Lung microvascular endothelial cell (primary cell): ENCODE data around the gene TLE6. TPM values are rescaled to one million over a fixed set of nuclear protein-coding genes. Genes with fewer than 3 reads are reported as not detected.
"Not testable (repeated sequence)": the region's sequence is repeated elsewhere in the genome, so short reads cannot be mapped to it uniquely, and the experiment has no call there.

Source experiments
- DNase-seq, 2 donors: peaks; one replicate each; pipeline versions ENCODE4 v3.0.0 to v3.0.0-alpha.2; 2010; ENCODE audit warnings: low read depth in 2 of 2
- total RNA-seq: library from RNA; depleted of rRNA; stranded (reverse); fragments of >200 nt; gene quantifications from 2 replicates; pipeline ENCODE4 v1.2.1, GENCODE V29; 2014

The TLE6 gene
- total RNA-seq, 1 donor from 2014 or later = 0.99 TPM

DNA sequence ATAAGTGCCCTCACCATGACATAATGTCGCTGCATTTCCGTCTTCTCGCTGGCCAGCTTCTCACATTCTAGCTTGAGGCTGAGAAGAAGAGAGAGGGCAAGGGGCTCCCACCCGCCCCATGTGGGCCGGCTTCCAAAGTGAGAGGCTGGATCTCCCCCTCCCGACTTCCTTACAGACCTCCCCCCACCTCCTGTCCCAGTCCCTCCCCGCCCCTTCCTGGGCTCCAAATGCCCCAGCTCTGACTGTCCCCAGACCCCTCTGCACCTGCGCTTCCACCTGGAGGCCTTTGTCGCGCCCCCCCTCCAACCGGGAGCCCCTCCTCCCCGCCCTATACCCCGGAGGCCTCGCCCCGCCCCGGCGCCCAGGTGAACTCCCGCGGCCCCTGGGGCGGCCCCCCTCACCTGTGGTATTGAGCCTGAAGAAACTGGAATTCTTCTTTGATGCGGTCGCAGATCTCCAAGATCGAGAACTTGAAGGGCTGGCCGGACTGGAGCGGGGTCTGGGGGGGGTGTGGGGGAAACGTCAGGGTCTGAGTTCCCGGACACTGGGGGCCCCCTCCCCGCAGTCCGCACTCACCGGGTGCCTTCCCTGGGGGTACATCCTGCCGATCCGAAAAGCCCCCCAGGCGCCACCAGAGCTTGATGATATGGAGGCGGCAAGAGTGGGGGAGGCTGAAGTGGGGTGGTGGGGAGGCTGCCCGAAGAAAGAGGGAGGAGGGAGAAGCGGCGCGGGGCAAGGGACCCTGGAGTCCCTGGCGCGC, 51.1 kb downstream of the TLE6 start:
- peak in 1 of 2 donors; percentile 11 for DNase-seq

DNA sequence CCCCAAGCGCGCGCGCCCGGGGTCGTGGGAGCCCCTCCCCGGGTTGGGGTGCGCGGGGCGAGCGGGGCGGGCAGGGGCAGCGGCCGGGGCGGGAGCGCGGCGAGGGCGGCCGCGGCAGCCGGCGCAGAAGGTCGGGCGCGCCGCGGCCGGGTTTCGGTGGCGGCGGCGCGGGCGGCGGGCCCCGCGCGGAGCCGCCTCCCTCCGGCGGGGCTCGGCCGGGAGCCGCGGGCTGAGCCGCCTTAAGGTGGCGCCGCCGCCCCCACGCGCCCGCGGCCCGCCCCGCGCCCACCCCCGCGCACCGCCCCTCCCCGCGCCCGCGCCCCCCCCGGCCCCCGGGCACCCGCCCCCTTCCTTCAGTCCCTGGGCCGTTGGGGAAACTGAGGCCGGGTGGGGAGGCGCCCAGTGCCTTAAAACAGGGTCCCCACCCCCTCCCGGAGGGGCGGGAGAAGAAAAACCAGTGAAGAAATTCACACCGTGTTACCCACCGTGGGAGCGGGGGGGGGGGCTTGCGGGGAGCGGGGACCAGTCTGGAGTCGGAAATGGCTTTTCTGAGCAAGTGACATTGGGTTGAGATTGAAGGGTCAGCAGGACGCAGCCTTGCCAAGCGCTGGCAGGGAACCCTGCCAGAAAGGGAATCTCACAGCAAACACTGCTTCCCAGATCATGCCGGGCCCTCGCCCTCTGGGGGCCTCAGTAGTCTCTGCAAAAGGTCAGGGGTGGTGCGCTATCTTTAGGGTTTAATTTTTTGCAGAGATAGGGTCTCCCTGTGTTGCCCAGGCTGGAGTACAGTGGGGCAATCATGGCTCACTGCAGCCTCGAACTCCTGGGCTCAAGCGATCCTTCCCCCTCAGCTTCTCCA, 51.9 kb downstream of the TLE6 start, which contains the start of gene TLE2:
Gene TLE2, minus strand, starts transcription at position 216 of the 859 bp plus-strand sequence. CDS start 376 bp downstream, outside the sequence.
- no peak for DNase-seq

DNA sequence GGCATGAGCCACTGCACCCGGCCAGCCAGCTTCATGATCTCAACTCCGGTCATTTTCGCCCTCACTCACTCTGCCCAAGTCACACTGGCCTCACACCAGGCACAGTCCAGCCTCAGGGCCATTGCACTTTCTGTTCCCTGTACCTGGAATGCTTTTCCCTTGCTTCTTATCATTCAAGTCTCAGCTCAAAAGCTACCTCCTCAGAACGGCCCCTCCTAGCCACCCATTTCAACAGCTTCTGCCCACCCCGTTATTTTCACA, 54.2 kb downstream of the TLE6 start:
- no peak for DNase-seq

DNA sequence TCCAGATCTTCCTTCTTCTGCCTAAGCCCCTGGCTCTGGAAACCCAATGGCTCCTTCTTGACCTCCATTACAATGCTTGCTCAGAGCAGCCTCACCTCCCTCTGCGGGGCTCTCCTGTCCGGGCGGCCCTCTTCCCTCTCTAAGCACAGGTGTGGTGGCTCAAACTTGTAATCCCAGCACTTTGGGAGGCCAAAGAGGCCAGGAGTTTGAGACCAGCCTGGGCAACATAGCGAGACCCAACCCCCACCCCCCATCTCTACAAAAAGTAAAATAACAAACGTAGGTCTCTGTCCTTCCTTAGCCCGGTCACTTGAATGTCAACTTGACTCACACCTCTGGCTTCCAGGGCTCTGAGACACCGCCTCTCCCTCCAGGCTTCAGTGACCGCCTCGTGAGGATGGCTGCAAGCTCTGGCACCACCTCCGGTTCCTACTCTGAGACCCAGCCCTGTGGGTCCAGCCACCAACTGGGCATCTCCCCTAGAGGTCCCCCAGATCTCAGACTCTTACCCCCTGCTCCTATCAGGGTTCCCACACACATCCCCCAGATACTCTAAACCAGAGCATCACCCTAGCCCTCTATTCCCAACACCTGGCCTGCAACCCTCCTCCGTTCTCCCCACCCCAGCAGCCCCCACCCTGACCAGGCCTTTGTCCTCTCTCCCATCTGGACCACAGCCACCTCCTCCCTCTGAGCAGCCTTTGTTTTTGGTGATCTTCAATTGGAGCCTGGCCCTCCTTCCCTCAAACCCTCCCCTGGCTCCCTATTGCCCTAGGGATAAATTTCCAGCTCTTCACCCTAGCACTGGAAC, 56.4 kb downstream of the TLE6 start:
- no peak for DNase-seq

DNA sequence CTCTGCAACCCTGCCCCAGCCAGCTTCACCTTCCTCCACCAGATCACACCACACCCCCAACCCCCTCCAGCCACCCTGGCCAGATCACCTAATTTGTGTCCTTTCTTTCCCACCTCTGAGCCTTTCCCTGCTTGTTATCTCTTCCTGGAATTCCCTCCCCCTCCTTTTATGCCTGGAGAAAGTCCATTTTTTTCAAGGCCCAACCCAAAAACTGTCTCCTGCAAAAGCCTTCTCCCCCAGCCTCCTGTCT, 57.0 kb downstream of the TLE6 start:
- no peak for DNase-seq

DNA sequence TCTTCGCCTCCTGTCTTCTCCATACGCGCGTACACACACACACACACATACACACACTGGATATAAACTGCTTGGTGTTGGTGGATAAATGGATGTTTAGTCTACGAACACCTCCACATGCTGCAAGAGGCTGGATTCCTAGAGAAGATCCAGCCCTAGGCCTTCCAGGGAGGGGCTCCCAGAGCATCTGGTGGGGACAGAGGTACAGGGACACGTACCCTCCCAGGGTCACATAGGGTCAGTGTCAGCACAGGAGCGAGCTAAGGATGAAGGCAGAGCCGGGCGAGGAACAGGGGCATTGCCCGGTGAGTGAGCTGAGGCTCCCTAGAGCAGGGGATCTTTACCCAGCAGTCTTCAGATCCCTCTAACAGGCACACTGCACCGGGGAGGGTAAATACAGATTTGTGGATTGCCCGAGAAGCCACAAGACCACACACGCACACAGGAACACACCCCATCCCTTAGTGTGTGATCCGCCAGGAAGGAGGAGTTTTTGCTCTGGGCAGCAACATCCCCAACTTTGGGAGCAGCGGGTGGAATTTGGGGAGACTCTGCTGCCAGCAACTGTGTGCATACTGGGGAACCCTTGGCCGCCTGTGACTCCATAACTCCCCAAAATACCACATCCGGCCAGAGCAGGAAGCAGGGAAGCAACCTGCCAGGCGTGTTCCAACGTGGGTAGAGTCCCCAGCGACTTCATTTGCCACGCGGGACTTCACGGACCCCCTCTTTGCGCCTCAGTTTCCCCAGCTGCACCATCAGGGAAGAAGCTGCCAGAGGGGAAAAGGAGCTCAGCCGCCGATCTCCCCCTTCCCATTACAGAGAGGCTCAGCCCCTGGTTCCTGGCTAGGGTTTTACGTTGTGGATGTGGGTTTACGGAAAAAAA, 57.5 kb downstream of the TLE6 start:
- DNase-seq = peak in 1 of 2 donors; percentile 12

DNA sequence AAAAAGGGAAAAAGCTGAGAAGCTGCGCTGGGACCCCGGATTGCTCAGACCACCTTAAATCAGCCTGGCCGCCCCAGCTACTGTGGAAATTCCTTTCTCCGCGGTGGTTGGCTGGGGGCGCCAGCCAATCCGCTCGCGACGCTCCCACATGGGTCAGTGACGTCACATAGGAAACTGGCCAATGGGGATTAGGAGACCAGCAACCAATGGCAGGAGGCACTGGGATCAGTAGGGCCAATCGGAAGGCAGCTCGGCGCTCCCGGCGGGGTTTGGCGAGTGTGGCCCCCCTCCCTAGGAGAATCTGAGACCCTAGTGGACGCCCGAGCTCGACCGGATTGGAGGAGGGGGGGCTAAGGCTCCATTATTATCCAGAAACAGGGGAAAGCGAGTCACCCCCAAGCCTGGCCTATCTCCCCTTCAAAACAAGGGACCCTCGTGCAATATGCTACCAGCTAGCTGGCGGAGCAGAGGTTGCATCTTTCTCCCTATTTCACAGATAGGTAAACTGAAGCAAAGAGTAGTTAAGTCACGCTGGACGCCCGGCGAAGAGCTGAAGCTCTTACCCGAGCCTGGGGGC, 58.3 kb downstream of the TLE6 start:
- DNase-seq = peak; percentile 99 to 100

DNA sequence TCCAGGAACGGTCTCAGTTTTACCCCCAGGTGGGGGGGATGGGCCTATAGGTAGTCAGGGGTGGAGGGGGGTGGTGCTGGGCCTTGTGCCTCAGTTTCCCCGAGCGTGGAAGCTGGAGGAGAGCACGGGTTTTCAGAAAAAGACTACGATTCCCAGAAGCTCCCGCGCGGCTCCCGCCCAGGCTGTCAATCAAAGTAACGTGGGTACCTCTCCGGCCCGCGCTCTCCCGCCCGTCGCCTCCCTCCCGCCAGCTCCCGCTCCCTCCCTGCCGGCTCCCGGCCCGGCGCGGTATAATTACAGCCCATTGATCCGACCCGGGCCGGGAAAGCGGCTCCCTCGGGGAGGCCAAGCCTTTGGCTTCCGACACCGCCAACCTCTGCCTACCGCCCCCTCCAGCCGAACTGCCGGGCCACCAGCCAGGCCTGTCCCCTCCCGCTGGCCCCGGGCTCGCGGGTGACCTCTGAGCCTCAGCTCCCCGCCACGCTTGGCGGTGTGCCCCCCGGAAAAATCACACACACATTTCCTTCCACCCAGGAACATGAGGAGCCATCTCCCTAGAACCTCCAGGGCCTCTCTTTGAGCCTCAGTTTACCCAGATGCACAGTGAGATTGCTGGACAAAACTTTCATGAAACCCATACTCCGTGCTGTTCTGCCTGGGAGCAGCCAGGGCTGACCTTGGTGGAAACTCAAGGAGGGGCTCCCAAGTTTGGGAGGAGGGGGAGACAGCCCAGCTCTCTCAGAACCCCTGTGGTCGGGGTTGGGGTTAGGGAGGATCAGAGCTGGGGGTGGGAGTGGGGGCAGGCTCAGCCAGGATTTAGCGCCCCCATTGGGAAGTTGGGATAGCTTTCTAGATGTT, 59.0 kb downstream of the TLE6 start:
- DNase-seq = peak; percentile 91 to 96

DNA sequence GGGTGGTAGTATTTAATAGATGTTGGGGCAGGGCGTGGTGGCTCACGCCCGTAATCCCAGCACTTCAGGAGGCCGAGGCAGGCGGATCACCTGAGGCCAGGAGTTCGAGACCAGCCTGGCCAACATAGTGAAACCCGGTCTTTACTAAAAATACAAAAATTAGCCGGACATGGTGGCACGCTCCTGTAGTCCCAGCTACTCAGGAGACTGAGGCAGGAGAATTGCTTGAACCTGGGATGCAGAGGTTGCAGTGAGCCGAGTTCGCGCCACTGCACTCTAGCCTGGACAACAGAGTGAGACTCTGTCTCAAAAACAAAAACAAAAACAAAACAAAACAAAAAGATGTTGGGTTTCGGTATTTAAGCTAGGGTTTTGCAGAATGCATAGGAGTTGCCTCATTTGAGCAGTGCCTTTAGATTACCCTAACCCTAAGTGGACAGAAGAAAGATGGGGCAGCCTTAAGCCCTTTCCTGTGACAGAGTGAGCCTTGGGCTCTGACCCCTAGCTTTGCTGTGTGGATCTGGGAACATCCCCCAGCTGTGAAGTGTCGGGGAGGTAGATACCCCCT, 59.7 kb downstream of the TLE6 start:
- not testable (repeated sequence) for DNase-seq

DNA sequence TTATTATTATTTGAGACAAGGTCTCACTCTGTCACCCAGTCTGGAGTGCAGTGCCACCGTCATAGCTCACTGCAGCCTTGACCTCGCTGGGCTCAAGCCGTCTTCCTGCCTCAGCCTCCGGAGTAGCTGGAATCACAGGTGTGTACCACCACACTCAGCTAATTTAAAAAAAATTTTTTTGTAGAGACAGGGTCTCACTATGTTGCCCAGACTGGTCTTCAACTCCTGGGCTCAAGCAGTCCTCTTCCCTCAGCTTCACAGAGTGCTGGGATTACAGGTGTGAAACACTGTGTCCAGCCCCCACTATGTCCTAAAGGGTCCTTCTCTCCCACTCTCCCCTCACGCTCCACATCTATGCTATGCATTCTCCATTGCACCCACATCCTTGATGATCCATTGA, 60.9 kb downstream of the TLE6 start:
- no peak for DNase-seq

DNA sequence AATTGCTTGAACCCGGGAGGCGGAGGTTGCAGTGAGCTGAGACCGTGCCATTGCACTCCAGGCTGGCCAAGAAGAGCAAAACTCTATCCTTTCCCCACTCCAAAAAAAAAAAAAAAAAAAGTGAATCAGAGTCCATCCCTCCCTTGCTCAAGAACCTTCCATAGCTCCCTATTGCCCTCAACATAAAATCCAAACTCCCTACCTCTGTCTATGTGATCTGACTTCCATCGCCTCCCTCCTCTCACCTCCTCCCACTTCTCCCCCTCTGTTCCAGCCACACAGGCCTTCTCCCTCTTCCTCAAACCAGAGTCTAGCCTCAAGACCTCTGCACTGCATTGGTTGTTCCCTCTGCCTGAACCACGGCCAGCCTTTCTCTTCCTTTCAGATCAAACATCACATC, 61.8 kb downstream of the TLE6 start:
- DNase-seq = no peak

DNA sequence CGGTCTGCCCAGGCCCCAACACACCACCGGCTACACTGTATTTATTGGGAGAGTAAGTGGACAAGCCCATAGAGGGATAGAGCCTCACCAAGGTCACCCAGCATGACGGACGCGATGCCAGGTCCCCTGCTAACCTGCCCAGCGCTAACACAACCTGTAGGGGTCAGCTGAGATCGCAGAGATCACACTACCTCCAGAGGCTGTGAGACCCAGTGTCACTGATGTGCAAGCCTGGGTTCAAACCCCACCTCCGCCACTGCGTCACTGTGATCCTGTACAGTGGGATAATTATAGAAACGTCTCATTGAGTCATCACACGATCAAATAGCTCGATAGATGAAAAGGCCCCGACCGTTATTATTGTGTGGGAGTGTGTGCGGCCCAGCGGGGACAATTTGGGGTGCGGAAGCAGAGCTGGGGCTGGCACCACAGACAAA, 62.3 kb downstream of the TLE6 start:
- no peak for DNase-seq

DNA sequence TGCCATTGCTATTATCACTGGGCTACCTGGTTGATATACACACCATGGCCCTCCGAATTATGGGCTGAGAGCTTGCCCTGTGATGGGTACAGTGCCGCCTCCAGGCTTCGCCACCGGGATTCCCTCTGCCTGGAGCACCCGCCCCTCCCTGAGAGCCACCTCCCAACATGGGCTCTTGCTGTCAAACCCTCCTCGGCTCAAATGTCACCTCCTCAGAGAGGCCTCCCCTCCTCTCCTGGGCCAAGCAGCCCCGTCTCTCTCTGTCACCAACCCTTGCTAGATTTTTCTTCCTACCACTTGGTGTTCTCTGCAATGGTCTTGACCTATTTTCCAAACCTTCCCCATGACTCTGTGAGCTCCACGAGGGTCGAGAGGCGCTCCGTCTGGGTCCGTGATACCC, 64.0 kb downstream of the TLE6 start:
- DNase-seq = no peak

DNA sequence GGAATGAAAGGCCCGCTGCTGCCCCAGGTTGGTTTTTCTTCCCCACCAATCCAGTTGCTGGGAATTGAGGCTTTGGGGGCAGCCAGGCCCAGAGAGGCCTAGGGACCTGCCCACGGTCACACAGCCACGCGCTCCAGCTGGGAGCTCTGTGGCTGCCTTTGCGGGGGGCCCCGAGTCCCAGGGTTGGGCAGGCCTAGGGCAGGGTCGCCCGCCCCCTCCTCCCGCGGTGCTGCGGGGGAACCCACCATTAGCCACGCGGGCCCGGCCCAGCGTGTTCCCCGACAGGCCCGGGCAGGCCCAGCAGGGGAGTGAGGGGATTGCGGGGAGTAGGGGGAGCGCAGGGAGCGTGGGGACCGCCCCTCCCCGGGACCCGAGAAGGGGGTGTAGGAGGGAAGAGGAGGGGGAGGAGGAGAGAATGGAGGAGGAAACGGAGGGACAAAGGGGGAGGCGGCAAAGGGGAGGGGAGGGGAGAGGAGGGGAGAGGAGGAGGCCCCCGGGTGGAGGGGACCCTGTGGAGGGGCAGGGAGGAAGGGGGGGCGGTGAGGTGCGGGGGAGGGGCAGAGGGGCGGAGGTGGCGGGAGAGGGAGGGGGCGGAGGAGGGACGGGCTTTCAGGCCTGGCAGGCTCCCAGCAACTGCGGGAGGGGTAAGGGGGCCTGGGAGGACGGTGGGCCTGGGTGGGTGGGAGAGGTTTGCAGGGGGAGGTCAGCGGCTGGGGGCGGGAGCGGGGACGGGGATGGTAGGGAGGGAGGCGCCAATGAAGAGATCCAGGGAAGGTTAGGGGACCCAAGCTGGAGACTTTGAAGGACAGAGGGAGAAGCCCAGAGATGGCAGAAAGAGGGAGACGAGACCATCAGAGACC, 64.6 kb downstream of the TLE6 start:
- no peak for DNase-seq

DNA sequence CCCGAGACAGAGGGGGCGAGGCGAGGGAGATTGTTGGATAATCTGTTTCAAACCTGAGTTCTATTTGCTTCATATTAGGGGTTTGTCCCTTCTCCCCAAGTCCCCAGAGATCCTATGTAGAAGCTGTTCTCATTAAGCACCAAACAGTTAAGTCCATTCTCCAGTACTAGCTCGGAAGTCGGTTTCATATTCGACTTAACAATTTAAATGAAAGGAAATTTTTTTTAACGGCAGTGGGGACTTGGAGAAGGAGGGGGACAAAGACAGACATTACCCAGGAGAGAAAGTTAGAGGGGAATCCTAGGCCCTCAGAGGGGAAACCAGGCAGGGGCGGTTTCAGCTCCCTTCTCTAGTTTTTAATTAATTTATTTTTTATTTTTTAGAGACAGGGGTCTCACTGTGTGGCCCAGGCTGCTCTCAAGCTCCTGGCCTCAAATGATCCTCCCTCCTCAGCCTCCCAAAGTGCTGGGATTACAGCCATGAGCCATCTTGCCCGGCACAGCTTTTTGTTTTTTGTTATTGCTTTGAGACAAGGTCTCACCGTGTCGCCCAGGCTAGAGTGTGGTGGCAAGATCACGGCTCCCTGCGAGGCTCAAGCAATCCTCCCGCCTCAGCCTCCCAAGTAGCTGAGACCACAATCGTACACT, 65.4 kb downstream of the TLE6 start:
- no peak for DNase-seq
